ENCODE measurements around the gene LAMC2. TPM values are rescaled to one million over a fixed set of nuclear protein-coding genes. Genes with fewer than 3 reads are reported as not detected.

Gene LAMC2
- total and polyA plus RNA-seq, 2 donors (not counting 1 experiment from before 2014, with no cell fraction given) = 0.99 to 3.9 TPM

- no peaks in the 10 kb centered on the region for H3K36me3 ChIP-seq (ENCODE audit: control insufficient read depth, insufficient read depth, low read length)
- H3K27me3 ChIP-seq (ENCODE audit: control insufficient read depth, insufficient read depth, low read length) = no peaks in the 10 kb centered on the region
- no peak overlapping the region for H3K27ac ChIP-seq (ENCODE audit: insufficient read depth, low read length)
- H3K4me1 ChIP-seq (ENCODE audit: control insufficient read depth, extremely low read depth, insufficient read depth, low read length) = no peaks in the 10 kb centered on the region
- TF ChIP-seq EZH2 (IDR thresholded peaks at IDR 0.05; ENCODE audit: low read length, missing control alignments) (no peak), CTCF (conservative IDR thresholded peaks at IDR 0.05 in 1 of 2, IDR thresholded peaks at IDR 0.05 in 1 of 2; ENCODE audit: low read depth in 1 of 2, low read length in 2 of 2) (no peak)
- no peaks in the 10 kb centered on the region for H4K20me1 ChIP-seq (ENCODE audit: control insufficient read depth, extremely low read depth, insufficient read depth, low read length)
- H3K9ac ChIP-seq (ENCODE audit: insufficient read depth, low read length) = no peak overlapping the region
- H3K4me2 ChIP-seq (ENCODE audit: extremely low read depth, insufficient read depth, low read length) = no peak overlapping the region
- DNase-seq (ENCODE audit: low read depth in 2 of 2) = no peak
- no peaks in the 10 kb centered on the region for H3K79me2 ChIP-seq (ENCODE audit: control insufficient read depth, insufficient read depth, low read length)
- no peaks in the 10 kb centered on the region for H3K9me3 ChIP-seq (ENCODE audit: control insufficient read depth, insufficient read depth, low read depth, low read length)
- H2AFZ ChIP-seq (ENCODE audit: low read length) = no peak overlapping the region
- no peak overlapping the region for H3K4me3 ChIP-seq (replicated peaks in 1 of 4; ENCODE audit: control extremely low read depth in 1 of 4, insufficient read depth in 1 of 4, low read depth in 3 of 4, low read length in 4 of 4)
Measured at GRCh38 chr1:183248989-183249691, 63.1 kb downstream of the LAMC2 start.

DNA sequence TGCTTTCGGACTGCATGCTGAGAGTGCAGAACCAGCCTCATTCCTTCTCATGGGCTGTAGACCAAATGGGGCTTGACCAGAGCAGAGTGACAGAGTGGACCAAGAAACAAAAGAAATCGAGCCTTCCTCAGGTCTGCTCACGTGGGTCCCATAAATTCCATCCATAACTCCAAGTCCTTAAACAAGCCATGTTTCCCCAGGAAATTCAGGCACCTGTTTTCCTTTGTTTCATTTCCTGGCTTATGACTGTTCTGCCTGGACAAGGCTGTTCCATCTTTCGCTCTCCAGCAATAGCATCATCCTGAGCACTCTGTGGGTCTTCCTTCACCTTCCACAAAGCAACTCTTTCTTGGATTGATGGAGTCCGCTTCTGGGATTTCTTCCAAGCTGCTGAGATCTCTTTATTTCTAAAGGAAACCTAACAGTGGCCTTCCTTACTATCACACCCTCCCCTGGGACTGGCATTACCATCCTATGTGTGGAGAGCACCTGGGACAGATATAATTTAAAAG lies 63.9 kb downstream of the LAMC2 start:
- H3K4me1 ChIP-seq (ENCODE audit: control insufficient read depth, extremely low read depth, insufficient read depth, low read length) = no peaks in the 10 kb centered on the region
- H3K27ac ChIP-seq (ENCODE audit: insufficient read depth, low read length) = no peak overlapping the region
- no peak for TF ChIP-seq EZH2 (IDR thresholded peaks at IDR 0.05; ENCODE audit: low read length, missing control alignments)
- no peak for TF ChIP-seq CTCF (conservative IDR thresholded peaks at IDR 0.05 in 1 of 2, IDR thresholded peaks at IDR 0.05 in 1 of 2; ENCODE audit: low read depth in 1 of 2, low read length in 2 of 2)
- no peak overlapping the region for H3K4me2 ChIP-seq (ENCODE audit: extremely low read depth, insufficient read depth, low read length)
- no peaks in the 10 kb centered on the region for H4K20me1 ChIP-seq (ENCODE audit: control insufficient read depth, extremely low read depth, insufficient read depth, low read length)
- no peaks in the 10 kb centered on the region for H3K79me2 ChIP-seq (ENCODE audit: control insufficient read depth, insufficient read depth, low read length)
- no peak overlapping the region for H3K4me3 ChIP-seq (replicated peaks in 1 of 4; ENCODE audit: control extremely low read depth in 1 of 4, insufficient read depth in 1 of 4, low read depth in 3 of 4, low read length in 4 of 4)
- no peak for DNase-seq (ENCODE audit: low read depth in 2 of 2)
- no peaks in the 10 kb centered on the region for H3K36me3 ChIP-seq (ENCODE audit: control insufficient read depth, insufficient read depth, low read length)
- no peak overlapping the region for H3K9ac ChIP-seq (ENCODE audit: insufficient read depth, low read length)
- no peaks in the 10 kb centered on the region for H3K27me3 ChIP-seq (ENCODE audit: control insufficient read depth, insufficient read depth, low read length)
- no peaks in the 10 kb centered on the region for H3K9me3 ChIP-seq (ENCODE audit: control insufficient read depth, insufficient read depth, low read depth, low read length)
- no peak overlapping the region for H2AFZ ChIP-seq (ENCODE audit: low read length)

DNA sequence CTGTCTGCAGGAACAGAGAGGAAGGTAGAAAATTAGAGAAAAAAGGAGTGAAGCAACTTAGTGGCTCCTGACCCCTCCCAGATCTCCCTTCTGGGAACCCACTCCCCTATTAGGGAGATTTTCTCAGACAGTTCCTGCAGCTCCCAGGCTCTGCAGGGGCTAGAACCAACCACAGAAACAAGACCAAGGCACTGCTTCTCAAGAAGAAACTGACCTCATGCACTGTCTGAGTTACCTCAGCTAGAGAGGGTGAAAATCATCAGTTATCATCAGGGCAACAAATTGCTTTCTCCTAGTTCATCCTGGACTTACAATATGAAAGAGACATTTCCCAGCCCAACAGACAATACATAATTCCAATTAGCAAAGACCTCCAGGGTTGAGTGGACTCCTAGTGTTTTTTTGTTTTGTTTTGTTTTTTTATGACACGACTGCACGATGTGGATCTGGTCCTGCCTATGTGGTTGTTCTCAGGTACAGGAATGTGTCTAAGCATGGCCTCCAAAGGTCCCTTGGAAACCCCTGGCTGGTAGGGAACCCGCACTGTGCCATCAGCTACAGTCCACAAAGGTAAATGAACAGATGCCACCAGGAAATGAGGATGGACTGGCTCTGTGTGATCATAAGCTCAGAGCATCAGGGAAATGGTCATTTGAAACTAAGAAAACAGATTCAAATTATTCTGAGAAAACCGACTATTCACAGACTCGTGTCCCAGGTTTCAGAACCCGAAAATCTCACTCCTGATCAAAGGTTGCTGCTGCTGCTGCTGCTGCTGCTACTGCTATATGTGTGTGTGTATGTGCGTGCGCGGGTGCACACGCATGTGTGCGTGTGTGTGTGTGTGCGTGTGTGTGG lies 65.3 kb downstream of the LAMC2 start:
- Histone ChIP-seq H2AFZ (ENCODE audit: low read length) (no peak overlapping the region), H3K36me3 (ENCODE audit: control insufficient read depth, insufficient read depth, low read length) (no peaks in the 10 kb centered on the region), H3K27me3 (ENCODE audit: control insufficient read depth, insufficient read depth, low read length) (no peaks in the 10 kb centered on the region), H3K4me2 (ENCODE audit: extremely low read depth, insufficient read depth, low read length) (no peak overlapping the region), H3K9me3 (ENCODE audit: control insufficient read depth, insufficient read depth, low read depth, low read length) (no peaks in the 10 kb centered on the region), H3K27ac (ENCODE audit: insufficient read depth, low read length) (no peak overlapping the region), H3K79me2 (ENCODE audit: control insufficient read depth, insufficient read depth, low read length) (no peaks in the 10 kb centered on the region), H3K4me3 (replicated peaks in 1 of 4; ENCODE audit: control extremely low read depth in 1 of 4, insufficient read depth in 1 of 4, low read depth in 3 of 4, low read length in 4 of 4) (no peak overlapping the region), H4K20me1 (ENCODE audit: control insufficient read depth, extremely low read depth, insufficient read depth, low read length) (no peaks in the 10 kb centered on the region), H3K4me1 (ENCODE audit: control insufficient read depth, extremely low read depth, insufficient read depth, low read length) (no peaks in the 10 kb centered on the region), H3K9ac (ENCODE audit: insufficient read depth, low read length) (no peak overlapping the region)
- no peak for TF ChIP-seq CTCF (conservative IDR thresholded peaks at IDR 0.05 in 1 of 2, IDR thresholded peaks at IDR 0.05 in 1 of 2; ENCODE audit: low read depth in 1 of 2, low read length in 2 of 2)
- TF ChIP-seq EZH2 (IDR thresholded peaks at IDR 0.05; ENCODE audit: low read length, missing control alignments) = no peak
- no peak for DNase-seq (ENCODE audit: low read depth in 2 of 2)
